K562 (cell line): Measurements from ENCODE around the gene ZNF213. TPM values are rescaled to one million over a fixed set of nuclear protein-coding genes. Genes with fewer than 3 reads are reported as not detected.

ENCODE experiments used
- CEBPG ChIP-seq, 3 experiments: fragments of 200-800 bp in 1 of 3; sonication (Bioruptor generic) in 1 of 3; sonication (generic) in 1 of 3; formaldehyde crosslinking in 1 of 3; IDR thresholded peaks in 2 of 3; conservative IDR thresholded peaks in 1 of 3; 2 replicates each; pipeline versions ENCODE4 v1.6.1 to v1.8.0; 2016 to 2022; ENCODE audit warnings: missing compliant biosample characterization in 2 of 3, missing genetic modification characterization in 2 of 3, mild to moderate bottlenecking in 1 of 3, missing genetic modification reagents in 1 of 3
- DDX20 ChIP-seq: fragments of 450-650 bp; IDR thresholded peaks from 2 replicates; pipeline ENCODE4 v1.6.1; 2016; ENCODE audit warnings: missing genetic modification characterization, low read depth, mild to moderate bottlenecking, missing compliant biosample characterization, moderate library complexity
- HDAC1 ChIP-seq, 2 experiments: fragments of 450-650 bp; IDR thresholded peaks; 2 replicates each; pipeline ENCODE4 v1.6.1; 2016 to 2017; ENCODE audit warnings: inconsistent platforms in 1 of 2, mild to moderate bottlenecking in 1 of 2, moderate library complexity in 1 of 2
- NFXL1 ChIP-seq: fragments of 450-650 bp; formaldehyde crosslinking; IDR thresholded peaks from 2 replicates; pipeline ENCODE4 v1.4.0; 2021; ENCODE audit warnings: mild to moderate bottlenecking
- POLR2B ChIP-seq: fragments of 450-650 bp; IDR thresholded peaks from 2 replicates; pipeline ENCODE4 v1.6.1; 2018; ENCODE audit warnings: low read depth; ENCODE audit not compliant: partially characterized antibody
- RNF2 ChIP-seq: sonication (generic); IDR thresholded peaks from 2 replicates; pipeline ENCODE4 v1.6.1; 2016
- SMARCC2 ChIP-seq: fragments of 450-650 bp; IDR thresholded peaks from 2 replicates; pipeline ENCODE4 v1.6.1; 2017; ENCODE audit warnings: antibody characterized with exemption, moderate library complexity, mild to moderate bottlenecking, low read depth
- SMC3 ChIP-seq: conservative IDR thresholded peaks from 2 replicates; pipeline ENCODE4 v1.6.1; 2011; ENCODE audit warnings: low read depth, low read length, improper control_type of control experiment; ENCODE audit not compliant: insufficient read depth
- SNIP1 ChIP-seq: fragments of 450-650 bp; IDR thresholded peaks from 2 replicates; pipeline ENCODE4 v1.7.1; 2017; ENCODE audit warnings: low read depth, mild to moderate bottlenecking
- TAL1 ChIP-seq: fragments of 450-650 bp; IDR thresholded peaks from 2 replicates; pipeline ENCODE4 v1.6.1; 2016; ENCODE audit warnings: mild to moderate bottlenecking
- ZC3H11A ChIP-seq: IDR thresholded peaks from 2 replicates; pipeline ENCODE4 v1.6.1; 2012; ENCODE audit warnings: low read depth, low read length, improper control_type of control experiment
- ZFPM2 ChIP-seq: fragments of 250-450 bp; sonication (Bioruptor Pico); IDR thresholded peaks from 2 replicates; pipeline ENCODE4 v1.5.1; 2022; ENCODE audit warnings: mild to moderate bottlenecking
- ZNF239 ChIP-seq: fragments of 250-450 bp; sonication (Bioruptor Pico); IDR thresholded peaks from 2 replicates; pipeline ENCODE4 v1.4.0; 2020; ENCODE audit warnings: mild to moderate bottlenecking
- ZNF41 ChIP-seq: fragments of 250-450 bp; sonication (Bioruptor Pico); conservative IDR thresholded peaks from 2 replicates; pipeline ENCODE4 v1.4.0; 2020; ENCODE audit warnings: mild to moderate bottlenecking
- ZNF644 ChIP-seq: fragments of 200-800 bp; sonication (Bioruptor generic); IDR thresholded peaks from 2 replicates; pipeline ENCODE4 v1.6.1; 2016; ENCODE audit warnings: low read depth, missing genetic modification characterization, missing compliant biosample characterization
- ZNF780A ChIP-seq: fragments of 250-450 bp; sonication (Bioruptor Pico); IDR thresholded peaks from 2 replicates; pipeline ENCODE4 v1.5.0; 2021; ENCODE audit warnings: mild to moderate bottlenecking
- polyA plus RNA-seq, 8 experiments: library from polyadenylated mRNA; depleted of rRNA in 4 of 8; stranded (reverse) in 5 of 8; unstranded in 3 of 8; fragments of >200 nt; fragmentation: Nextera tagmentation in 2 of 8; fragmentation: Illumina TruSeq in 1 of 8; extraction: Ambion mirVana in 2 of 8; extraction: Trizol in 1 of 8; gene quantifications; 2 replicates each; pipeline versions ENCODE4 v1.2.1 to v1.2.3, GENCODE V29; 2011 to 2014; ENCODE audit warnings: inconsistent platforms in 1 of 8, missing spikeins in 1 of 8
- total RNA-seq, 7 experiments: library from RNA; depleted of rRNA in 6 of 7; stranded (reverse); fragments of >200 nt in 6 of 7; fragmentation: Illumina TruSeq in 2 of 7; extraction: Trizol in 2 of 7; gene quantifications; 2 replicates each; pipeline versions ENCODE4 v1.2.1 to v1.2.3, GENCODE V29; 2011 to 2021; ENCODE audit warnings: low replicate concordance in 1 of 7
- TF ChIP-seq, protein P1 (sequence below): IDR thresholded peaks from 2 replicates; pipeline ENCODE4 v1.6.1; 2011; ENCODE audit not compliant: insufficient read length; ENCODE audit errors: extremely low read depth
- TF ChIP-seq, protein P2 (sequence below): fragments of 450-650 bp; IDR thresholded peaks from 2 replicates; pipeline ENCODE4 v1.7.0; 2016; ENCODE audit warnings: borderline replicate concordance
- TF ChIP-seq, protein P3 (sequence below): fragments of 250-450 bp; sonication (Bioruptor Pico); IDR thresholded peaks from 2 replicates; pipeline ENCODE4 v1.8.0; 2021; ENCODE audit warnings: moderate library complexity, mild to moderate bottlenecking, inconsistent platforms
- TF ChIP-seq, protein P4 (sequence below): sonication (generic); formaldehyde crosslinking; IDR thresholded peaks from 2 replicates; pipeline ENCODE4 v1.8.0; 2022; ENCODE audit warnings: mild to moderate bottlenecking, missing genetic modification reagents

The ZNF213 gene
- total and polyA plus RNA-seq, 9 of the 15 experiments (the other 6 are each of a cell fraction or from before 2014, with no cell fraction given) = 0.49 to 10.0 (median 1.8) TPM

DNA sequence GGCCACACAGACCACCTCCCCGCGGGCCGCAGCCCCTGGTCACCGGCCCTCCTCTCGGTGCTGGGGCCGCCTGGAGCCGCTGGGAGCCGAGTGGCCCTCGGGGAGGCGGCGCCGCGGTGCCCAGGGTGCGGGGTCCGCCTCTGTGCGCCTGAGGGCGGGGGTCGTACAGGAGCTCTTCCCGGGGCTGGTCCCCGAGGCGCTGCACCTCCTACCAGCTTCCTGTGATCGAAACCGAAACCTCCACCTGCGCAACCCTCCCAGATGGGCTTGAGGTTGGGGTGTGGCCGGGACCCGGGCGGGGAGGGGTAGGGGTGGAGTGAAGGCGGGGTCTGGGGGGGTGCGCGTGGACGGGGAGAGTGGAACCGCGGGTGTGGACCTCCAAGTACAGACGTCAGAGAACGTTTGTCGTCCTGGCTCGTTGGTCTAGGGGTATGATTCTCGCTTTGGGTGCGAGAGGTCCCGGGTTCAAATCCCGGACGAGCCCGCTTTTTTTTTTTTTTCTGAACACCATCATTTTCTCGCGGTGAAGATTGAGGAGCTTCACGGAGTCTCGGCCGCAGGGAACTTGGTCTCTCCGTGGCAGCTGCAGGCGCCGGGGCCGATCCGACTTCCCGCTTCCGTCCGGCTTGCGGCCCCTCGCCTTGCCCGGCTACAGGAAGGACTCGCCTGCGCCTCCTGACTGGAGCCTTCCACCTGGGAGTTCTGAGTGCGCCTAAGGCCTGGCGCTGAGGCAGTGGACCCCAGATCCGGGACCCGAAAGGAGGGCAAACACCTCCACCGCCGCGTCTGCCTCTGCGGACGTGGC is 23.9 kb downstream of the ZNF213 start (continued):
- TF ChIP-seq ZNF780A (CRISPR knock-in tag) (no peak), CEBPG (CRISPR knock-in tag; IDR thresholded peaks at IDR 0.05) (no peak), CEBPG (tag; conservative IDR thresholded peaks at IDR 0.05 in 1 of 2, IDR thresholded peaks at IDR 0.05 in 1 of 2) (0 out of 4 replicates have a peak, but pooled peaks of 1 of the 2 experiments have one; percentile 23), ZNF239 (CRISPR knock-in tag) (no peak), ZNF644 (tag) (no peak), SNIP1 (no peak), RNF2 (peak; percentile 39; the same call in 1 of the 2 replicates), DDX20 (no peak), ZNF41 (CRISPR knock-in tag) (no peak), ZFPM2 (CRISPR knock-in tag) (no peak), ZC3H11A (no peak), TAL1 (no peak), NFXL1 (CRISPR knock-in tag) (no peak), POLR2B (peak; percentile 61), SMARCC2 (no peak), HDAC1 (IDR thresholded peaks at IDR 0.05) (no peak), SMC3 (no peak)
- TF ChIP-seq, protein P1, sequence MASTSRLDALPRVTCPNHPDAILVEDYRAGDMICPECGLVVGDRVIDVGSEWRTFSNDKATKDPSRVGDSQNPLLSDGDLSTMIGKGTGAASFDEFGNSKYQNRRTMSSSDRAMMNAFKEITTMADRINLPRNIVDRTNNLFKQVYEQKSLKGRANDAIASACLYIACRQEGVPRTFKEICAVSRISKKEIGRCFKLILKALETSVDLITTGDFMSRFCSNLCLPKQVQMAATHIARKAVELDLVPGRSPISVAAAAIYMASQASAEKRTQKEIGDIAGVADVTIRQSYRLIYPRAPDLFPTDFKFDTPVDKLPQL = no peak
- TF ChIP-seq, protein P2, sequence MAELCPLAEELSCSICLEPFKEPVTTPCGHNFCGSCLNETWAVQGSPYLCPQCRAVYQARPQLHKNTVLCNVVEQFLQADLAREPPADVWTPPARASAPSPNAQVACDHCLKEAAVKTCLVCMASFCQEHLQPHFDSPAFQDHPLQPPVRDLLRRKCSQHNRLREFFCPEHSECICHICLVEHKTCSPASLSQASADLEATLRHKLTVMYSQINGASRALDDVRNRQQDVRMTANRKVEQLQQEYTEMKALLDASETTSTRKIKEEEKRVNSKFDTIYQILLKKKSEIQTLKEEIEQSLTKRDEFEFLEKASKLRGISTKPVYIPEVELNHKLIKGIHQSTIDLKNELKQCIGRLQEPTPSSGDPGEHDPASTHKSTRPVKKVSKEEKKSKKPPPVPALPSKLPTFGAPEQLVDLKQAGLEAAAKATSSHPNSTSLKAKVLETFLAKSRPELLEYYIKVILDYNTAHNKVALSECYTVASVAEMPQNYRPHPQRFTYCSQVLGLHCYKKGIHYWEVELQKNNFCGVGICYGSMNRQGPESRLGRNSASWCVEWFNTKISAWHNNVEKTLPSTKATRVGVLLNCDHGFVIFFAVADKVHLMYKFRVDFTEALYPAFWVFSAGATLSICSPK = no peak
- TF ChIP-seq, protein P3, sequence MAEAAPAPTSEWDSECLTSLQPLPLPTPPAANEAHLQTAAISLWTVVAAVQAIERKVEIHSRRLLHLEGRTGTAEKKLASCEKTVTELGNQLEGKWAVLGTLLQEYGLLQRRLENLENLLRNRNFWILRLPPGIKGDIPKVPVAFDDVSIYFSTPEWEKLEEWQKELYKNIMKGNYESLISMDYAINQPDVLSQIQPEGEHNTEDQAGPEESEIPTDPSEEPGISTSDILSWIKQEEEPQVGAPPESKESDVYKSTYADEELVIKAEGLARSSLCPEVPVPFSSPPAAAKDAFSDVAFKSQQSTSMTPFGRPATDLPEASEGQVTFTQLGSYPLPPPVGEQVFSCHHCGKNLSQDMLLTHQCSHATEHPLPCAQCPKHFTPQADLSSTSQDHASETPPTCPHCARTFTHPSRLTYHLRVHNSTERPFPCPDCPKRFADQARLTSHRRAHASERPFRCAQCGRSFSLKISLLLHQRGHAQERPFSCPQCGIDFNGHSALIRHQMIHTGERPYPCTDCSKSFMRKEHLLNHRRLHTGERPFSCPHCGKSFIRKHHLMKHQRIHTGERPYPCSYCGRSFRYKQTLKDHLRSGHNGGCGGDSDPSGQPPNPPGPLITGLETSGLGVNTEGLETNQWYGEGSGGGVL (CRISPR knock-in tag) = no peak
- TF ChIP-seq, protein P4, sequence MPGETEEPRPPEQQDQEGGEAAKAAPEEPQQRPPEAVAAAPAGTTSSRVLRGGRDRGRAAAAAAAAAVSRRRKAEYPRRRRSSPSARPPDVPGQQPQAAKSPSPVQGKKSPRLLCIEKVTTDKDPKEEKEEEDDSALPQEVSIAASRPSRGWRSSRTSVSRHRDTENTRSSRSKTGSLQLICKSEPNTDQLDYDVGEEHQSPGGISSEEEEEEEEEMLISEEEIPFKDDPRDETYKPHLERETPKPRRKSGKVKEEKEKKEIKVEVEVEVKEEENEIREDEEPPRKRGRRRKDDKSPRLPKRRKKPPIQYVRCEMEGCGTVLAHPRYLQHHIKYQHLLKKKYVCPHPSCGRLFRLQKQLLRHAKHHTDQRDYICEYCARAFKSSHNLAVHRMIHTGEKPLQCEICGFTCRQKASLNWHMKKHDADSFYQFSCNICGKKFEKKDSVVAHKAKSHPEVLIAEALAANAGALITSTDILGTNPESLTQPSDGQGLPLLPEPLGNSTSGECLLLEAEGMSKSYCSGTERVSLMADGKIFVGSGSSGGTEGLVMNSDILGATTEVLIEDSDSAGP (CRISPR knock-in tag) = peak; percentile 41; the same call in 1 of the 2 replicates
